HG03521 (cell line): Measurements from ENCODE around the gene ARHGAP32.

Experiments
- ATAC-seq: cut with Tn5 transposase; IDR thresholded peaks from one replicate; pipeline ENCODE4 v1.9.1; 2021; ENCODE audit warnings: mild to moderate bottlenecking, moderate library complexity; ENCODE audit not compliant: unreplicated experiment

Gene ARHGAP32

DNA sequence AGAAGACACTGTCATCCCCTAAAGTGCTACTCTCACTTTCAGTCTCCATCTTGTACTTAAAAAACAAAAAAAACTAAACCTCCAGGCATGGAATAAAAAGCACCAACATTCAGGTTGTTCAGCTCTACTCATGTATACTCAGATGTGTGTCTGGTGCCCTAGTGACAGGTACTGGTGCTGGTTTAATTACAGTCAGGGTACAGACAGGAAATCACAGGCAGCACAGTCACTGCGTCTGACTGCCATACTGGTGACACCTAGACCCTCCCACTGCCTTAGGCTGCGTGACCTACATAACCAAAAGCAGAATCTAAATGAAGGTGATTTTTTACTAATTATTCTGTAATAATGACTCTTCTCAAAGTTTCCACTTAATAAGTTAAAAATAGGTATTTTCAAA is at the start of gene ARHGAP32:
TSS of gene ARHGAP32 (minus strand) at position 176 of the 400 bp plus-strand sequence. CDS start at position 49, 127 bp downstream.
- ATAC-seq: no peak

DNA sequence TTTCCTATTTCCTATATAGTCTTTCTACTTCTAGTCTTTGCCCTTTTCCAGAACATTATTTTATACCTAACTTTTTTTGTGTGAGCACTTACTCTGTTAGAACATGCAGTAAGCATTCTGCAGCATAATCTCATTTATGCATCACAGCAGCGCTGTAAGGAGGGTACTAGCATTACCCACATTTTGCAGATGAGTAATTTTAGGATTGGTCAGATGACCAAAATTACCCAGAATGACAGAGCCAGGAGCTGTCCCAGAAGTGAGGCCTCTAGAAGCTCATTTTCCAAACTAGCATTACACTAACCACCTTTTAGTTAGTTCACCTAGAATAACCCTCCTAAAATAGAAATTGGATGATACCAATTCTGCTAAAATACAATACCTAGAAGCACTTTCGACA is 47.1 kb upstream of the ARHGAP32 start:
- no peak for ATAC-seq

DNA sequence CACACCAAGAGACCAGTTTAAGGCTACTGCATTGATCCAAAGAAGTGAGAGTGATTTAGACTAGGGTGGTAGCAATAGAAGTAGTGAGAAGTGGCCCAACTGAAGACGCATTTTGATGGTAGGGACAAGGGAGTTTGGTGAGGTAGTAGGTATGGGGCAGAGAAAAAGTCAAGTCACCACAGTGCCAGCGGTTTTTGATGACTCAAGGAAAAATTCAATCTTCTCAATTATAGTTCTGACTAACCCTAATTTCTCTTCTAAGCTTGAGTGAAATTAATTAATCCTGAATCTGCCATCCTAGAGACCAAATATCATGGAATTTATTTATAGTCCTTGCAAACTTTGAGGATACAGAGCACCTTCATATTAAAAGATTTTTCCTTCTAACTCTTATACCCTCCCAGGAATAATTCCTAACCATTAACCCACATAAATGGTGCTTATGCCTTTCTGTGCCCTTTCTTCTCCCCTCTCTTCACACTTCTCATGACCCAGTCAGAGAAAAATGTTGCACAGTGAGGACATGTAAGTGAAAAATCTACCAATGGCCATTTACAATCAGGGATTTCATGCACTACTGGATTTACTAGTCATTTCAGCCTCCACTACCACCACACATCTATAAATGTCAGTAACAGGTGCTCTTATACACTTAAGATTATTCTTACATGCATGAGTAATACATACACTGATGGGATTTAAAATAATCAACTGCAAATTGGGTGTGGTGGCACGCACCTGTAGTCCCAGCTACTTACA is 45.9 kb upstream of the ARHGAP32 start:
- ATAC-seq: no peak

DNA sequence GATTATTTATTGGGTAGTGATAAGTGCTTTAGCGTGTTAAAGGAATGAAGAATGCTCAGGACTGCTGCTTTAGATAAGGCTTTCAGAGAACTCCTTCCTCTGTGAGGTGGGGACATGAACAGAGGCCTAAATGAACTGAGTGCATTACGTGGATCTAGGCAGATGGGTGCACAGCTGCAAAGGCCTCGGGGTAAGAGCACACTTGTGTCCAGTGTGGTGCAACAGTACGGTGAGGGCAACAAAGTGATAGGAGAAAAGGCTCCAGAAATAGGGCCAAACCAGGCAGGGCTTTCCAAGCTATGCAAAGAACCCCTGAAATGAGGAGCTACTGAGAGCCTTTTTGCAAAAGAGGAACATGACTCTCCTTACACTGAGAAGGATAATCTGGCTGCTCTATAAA is 45.3 kb upstream of the ARHGAP32 start:
- no peak for ATAC-seq

DNA sequence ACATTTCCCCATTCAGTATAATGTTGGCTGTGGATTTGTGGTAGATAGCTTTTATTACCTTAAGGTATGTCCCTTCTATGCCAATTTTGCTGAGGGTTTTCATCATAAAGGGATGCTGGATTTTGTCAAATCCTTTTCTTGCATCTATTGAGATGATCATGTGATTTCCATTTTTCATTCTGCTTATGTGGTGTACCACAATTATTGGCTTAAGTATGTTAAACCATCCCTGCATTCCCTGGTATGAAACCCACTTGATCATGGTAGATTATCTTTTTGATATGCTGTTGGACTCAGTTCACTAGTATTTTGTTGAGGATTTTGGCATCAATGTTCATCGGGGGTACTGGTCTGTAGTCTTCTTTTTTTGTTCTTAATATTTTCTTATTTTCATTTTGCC is 44.7 kb upstream of the ARHGAP32 start:
- no peak for ATAC-seq

DNA sequence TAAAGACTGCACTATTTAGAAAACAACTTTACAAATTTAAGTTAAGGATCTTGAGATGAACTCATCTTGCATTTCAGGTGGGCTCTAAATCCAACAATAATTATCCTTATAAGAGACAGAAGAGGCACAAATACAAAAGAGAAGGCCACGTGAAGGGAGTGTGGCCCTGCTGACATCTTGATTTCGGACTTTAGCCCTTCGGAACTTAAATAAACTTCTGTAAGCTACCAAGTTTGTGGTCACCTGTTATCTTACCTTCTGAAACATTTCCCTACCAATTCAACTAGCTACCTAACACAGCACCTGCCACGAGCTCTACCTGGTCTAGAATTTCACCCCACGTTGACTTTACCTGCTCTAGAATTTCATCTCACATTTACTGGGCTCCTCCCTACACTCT is 42.9 kb upstream of the ARHGAP32 start:
- ATAC-seq: no peak

DNA sequence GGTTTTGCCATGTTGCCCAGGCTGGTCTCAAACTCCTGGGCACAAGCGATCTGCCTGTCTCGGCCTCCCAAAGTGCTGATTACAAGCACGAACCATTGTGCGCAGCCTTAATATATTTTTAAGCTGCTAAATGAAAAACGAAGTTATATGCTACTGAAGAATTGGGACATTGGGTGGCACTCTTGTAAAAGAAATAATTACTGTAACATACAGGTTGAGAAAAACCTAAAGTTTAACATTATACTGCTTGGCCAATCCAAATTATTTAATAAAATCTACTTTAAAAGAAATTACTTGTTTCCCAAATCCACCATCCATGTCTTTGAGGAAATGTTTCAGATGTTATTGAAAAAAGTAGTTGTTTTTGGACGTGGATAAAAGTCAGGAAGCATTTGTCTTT is 37.9 kb upstream of the ARHGAP32 start:
- no peak for ATAC-seq

DNA sequence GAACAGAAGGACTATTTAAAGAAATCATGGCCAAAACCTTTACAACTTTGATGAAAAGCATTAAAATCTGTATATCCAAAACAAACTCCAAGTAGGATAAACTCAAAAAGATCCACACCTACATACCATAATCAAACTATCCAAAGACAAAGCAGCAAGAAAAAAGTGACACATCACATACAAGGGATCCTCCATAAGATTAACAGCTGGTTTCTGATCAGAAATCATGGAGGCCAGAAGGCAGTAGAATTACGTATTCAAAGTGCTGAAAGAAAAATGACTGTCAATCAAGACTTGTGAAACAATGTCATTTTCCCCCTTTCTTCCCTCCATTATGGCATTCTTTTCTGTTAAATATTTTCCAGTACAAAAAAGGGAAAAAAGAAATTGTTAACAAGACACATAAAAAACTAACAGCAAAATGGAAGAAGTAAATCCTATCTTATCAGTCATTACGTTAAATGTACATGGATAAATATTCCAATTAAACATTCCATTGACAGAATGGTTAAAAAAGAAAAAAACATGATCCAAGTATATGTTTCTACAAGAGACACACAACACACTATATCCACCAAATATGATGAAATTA is 34.2 kb upstream of the ARHGAP32 start:
- ATAC-seq: no peak

DNA sequence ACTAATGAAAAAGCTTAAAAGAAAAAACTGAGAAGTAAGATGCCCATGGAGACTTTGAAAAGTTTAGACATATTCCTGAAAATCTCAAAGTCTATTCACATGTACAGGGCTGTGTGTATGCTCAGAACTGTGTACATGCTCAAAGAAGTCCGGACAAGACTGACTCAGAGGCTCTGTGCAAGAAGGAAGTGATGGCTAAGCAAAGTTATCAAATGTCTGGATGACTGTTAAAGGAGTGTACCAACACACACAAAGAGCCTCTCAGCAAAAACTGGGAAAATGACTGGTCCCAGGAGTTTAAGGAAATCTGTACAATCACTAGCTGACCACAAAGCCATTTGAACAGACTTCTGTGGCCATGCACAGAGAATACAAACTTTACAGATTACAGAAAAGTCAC is 33.1 kb upstream of the ARHGAP32 start:
- ATAC-seq: no peak

DNA sequence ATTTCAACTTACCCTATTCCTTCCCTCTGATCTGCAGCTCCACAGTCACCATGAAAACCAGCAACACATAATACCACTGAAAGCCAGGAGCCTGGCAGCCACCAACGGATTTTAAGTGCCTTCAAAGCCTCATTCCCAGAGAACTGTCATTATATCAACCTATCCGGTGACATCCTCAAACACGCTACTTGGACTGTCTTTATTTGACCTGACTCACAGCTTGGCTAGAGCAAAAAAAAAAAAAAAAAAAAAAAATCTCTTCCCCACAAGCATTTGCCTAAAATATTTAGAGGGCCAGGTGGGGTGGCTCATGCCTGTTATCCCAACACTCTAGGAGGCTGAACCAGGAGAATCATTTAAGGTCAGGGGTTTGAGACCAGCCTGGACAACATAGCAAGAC is 32.4 kb upstream of the ARHGAP32 start:
- no peak for ATAC-seq

DNA sequence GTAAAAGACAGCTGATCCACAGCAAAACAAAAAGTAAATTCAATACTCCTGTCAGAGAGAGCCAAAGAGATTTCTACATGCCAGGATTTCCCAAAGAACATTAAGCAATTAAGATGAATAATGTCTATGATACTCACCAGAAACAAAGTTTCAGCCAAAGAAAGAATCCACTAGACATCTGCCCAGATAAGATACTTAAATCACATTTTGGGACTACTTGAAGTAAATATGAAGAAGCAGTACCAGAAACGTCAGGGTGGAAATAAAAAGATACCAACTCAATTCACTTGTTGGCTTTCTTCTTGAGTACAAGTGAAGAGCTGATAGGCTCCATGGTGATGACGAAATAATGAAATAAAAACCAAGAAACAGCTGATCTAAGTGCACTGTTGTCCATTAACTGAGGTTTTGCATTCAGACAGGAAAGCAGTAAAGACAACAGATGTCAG is 31.6 kb upstream of the ARHGAP32 start:
- no peak for ATAC-seq

DNA sequence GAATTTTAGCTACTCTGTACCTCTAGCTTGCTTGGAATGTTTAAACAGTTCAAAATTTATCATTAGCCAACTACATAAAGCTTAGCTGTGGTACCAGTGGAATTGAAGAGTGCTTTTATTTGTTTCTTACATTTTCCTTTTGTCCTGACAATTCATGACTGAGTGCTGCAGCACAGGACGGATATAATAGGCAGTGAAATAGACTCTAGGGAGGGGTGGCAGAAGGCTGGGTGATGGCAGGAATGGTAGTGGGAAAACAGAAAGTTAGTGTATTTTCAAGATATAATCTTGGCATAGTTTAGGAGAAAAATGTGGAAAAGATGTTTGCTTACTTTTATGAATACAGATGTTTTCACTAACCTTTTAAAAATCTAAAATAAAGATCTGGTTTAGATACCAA is 31.1 kb upstream of the ARHGAP32 start:
- ATAC-seq: no peak

DNA sequence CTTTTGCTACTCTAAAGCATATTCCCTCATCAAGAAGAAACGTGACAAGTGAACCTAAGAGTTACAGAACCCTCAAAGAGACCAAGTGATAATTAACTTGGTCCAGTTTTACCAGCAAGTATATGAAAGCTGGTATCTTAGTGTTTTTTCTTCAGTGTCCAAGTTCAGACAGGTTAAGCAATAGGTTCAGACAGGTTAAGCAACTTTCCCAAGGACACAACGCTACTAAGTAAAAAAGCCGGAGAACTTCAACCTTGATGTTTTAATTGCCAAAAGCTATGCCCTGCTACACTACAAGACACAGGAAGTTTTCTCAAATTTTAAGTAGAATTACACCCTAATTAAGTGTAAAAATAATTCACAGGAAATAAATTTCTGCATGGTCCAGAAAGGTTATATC is 30.0 kb upstream of the ARHGAP32 start:
- no peak for ATAC-seq

DNA sequence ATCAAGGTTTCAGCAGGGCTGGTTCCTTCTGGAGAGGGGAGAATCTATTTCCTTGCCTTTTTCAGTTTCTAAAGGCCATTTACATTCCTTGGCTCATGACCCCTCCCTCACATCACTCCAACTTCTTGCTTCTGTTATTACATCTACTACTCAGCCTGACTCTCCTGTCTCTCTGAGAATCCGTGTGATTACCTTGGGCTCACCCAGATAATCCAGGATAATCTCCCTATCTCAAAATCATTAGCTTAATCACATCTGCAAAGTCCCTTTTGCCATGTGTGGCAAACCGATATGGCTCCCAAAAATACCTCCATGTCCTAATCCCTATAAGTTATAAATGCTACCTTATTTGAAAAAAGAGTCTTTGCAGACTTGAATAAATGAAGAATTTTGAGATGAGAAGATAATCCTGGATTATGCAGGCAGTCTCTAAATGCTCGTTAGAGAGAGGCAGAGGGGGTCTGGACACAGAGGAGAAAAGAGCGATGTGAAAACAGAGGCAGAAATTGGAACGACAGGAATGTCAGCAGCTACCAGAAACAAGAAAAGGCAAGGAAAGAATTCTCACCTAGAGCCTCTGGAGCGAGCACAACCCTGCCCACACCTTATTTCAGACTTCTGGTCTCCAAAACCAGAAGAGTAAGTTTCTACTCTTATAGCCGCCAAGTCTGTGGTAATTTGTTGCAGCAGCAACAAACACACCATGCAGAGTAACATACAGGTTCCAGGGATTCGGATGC is 23.6 kb upstream of the ARHGAP32 start:
- no peak for ATAC-seq

DNA sequence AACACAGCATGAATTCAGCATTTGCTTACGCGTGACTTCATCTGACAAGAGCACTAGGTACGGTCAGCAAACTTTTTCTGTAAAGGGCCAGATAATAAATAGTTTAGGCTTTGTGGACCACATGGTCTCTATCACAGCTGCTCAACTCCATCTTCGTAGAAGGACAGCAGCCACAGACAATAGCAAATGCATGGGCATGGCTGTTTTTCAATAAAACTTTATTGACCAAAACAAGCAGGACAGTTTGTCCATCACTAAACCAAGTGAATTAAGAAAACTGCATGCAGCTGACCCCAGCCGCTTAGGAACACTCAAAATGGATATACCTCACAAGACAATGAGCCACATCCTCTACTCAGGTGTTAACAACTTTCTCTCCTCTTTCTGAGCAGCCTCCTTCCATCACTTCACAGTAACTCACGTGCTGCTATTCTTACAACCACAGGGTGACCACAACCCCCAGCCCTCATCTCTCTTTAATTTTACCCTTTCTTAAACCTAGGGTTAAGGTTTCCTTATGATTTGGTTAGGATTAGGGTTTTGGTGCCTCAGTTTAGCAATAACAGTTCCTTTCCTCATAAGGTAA is 22.7 kb upstream of the ARHGAP32 start:
- ATAC-seq: no peak

DNA sequence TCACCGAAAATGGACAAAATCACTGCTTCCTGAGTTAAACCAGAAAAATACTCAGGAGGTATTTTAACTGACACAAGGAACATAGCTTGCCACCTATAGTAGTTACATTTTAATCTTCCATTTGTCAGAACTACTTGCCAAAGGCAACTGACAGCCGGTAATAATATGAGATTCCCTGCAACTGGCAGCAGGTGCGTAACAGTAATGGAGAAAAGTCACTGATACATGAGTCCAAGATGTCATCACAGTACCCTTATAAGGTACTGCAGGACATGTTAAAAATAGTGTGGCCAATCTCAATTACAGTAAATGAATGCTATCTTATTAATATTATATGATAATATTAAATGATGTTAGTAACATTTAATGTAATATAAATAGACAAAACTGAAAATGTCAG is 21.1 kb upstream of the ARHGAP32 start:
- no peak for ATAC-seq

DNA sequence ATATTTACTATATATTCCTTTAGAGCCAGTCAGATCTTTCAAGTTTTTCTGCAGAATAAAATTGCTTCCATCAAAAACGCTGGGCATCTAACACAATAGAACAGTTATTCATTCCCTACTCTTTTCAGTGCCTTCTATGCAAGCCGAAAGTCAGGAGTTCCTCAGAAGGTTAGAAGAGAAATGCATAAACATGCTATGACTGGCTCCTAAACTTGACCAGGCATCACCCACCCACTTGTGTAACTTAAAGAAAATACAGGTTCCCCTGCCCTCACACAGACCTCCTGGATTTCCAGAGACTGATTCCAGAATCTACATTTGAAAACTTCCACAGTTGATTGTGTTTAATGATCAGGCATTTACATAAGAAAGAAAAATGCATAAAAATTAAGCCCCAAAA is 19.3 kb upstream of the ARHGAP32 start:
- ATAC-seq: no peak

DNA sequence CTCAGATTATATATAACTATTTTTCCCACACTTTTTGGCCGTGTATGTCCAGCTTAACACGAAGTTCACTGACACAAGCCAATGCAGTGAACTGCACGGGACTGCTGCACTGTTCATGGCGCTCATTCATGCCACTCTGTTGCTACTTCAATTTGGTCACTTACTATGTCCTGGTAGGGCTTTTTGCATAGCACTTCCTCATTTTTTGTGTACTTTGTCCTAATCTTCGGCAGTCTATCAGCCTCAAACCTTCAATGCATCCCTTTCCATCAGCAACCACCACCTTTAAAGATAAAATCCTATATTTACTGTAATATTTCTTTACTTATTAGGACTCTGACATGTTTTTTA is 18.7 kb upstream of the ARHGAP32 start:
- ATAC-seq: no peak

DNA sequence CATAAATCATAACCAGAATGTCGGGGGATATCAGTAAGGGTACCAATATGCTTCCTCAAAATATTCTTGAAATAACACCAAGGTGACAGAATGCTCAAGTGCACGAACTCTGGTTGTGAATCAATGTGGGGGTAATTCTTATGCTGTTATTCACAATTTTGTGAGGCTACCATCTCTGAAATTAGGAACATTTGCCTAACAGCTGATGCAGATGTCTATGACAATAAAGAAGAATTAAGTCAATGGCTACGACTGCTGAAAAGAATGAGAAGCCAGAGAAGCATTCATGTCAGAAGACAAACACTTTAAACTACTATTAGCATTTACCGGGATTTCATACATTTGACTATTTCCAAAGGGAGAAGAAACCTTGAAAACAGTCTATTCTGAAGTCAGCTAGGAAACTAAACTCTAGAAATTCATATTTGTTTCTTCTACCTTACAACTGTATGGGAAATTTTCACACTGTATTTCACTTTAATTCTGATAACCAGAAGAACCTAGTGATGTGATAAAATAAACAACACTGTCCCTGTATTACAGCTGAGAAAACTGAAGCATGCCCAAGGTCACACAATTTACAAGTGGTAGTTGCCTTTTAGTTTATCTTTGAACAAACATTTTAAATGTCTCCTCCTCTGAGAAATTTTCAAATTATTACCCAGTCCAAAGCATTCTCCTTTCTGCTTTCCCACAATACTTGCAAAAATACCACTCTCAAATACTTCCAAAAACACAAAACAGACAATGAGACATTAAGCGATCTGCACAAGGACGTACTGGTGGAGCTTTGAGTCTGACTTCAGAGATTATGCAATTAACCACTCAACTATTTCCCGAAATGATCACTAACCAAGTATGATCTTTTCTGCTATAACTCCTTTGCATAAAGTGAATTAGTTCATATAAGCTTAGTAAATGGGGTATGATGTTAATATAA is 18.0 kb upstream of the ARHGAP32 start:
- no peak for ATAC-seq

DNA sequence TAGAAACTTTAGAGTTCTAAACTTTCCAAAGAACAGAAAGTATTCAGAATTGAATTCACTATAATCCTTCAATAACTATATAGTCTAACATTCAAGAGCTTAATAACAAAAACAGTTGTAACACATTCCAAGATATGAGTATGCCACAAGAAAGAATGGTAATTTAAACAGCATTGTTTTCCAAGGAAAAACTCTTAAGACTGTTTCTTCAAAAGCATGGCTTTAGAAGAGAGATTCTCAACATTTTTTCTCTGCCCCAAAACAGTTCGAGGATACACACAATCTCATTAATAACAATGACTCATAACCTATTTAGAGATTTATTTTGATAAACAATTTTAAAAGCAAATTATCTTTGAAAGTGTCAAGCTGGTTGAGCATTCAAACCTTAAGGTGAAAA is 16.7 kb upstream of the ARHGAP32 start:
- ATAC-seq: no peak
